PC-3 (cell line): ENCODE measurements around the gene DHX58. TPM values are rescaled to one million over a fixed set of nuclear protein-coding genes. Genes with fewer than 3 reads are reported as not detected.

Experiments
- ATAC-seq: fragments of 200-7000 bp; cut with Tn5 transposase; 2 replicates; pipeline ENCODE4 v1.9.1; 2020; ENCODE audit warnings: mild to moderate bottlenecking, moderate library complexity
- BruUV-seq: library from RNA; stranded (reverse); fragments of 400-500 nt; replicated peaks from 2 replicates; lab custom pipeline; 2021; lab: Mats Ljungman, UMichigan
- CTCF ChIA-PET: fragments of 300-600 bp; sonication (Branson Sonifier 250); formaldehyde crosslinking; loops from one replicate; lab custom pipeline; 2022; ENCODE audit warnings: antibody characterized with exemption; lab: Charles Lee
- POLR2A ChIA-PET: fragments of 300-600 bp; sonication (Branson Sonifier 250); formaldehyde crosslinking; loops from one replicate; lab custom pipeline; 2022; ENCODE audit warnings: antibody characterized with exemption; ENCODE audit not compliant: unreplicated experiment; lab: Charles Lee
- DNase-seq: peaks from one replicate; pipeline ENCODE4 v3.0.0-alpha.2; 2015
- H2AFZ ChIP-seq: fragments of 300-600 bp; sonication (generic); 2 replicates; pipeline ENCODE4 v1.6.0; 2016; ENCODE audit warnings: antibody characterized with exemption, low read length
- H3F3A ChIP-seq: fragments of 300-600 bp; sonication (generic); one replicate; pipeline ENCODE4 v1.6.0; 2017; ENCODE audit warnings: antibody characterized with exemption, low read length, control low read depth, mild to moderate bottlenecking; ENCODE audit not compliant: unreplicated experiment
- H3K27ac ChIP-seq: fragments of 300-600 bp; sonication (generic); 2 replicates; pipeline ENCODE4 v1.5.1; 2016; ENCODE audit warnings: mild to moderate bottlenecking, low read length
- H3K27me3 ChIP-seq: fragments of 300-600 bp; sonication (generic); 2 replicates; pipeline ENCODE4 v1.6.1; 2016; ENCODE audit warnings: low read length, mixed read lengths
- H3K36me3 ChIP-seq: fragments of 300-600 bp; sonication (generic); 2 replicates; pipeline ENCODE4 v1.6.1; 2016; ENCODE audit warnings: low read depth, mixed run types, low read length, mixed read lengths
- H3K4me1 ChIP-seq: fragments of 300-600 bp; sonication (generic); 2 replicates; pipeline ENCODE4 v1.5.1; 2016; ENCODE audit warnings: low read length; ENCODE audit not compliant: insufficient read depth
- H3K4me2 ChIP-seq: fragments of 300-600 bp; sonication (generic); 2 replicates; pipeline ENCODE4 v1.6.0; 2016; ENCODE audit warnings: low read length
- H3K4me3 ChIP-seq: fragments of 300-600 bp; sonication (generic); 2 replicates; pipeline ENCODE4 v1.5.1; 2016; ENCODE audit warnings: mild to moderate bottlenecking, low read length, mixed read lengths
- H3K79me2 ChIP-seq: fragments of 300-600 bp; sonication (generic); 2 replicates; pipeline ENCODE4 v1.6.1; 2017; ENCODE audit warnings: low read length, mixed read lengths
- H3K9ac ChIP-seq: fragments of 300-600 bp; sonication (generic); 2 replicates; pipeline ENCODE4 v1.6.0; 2016; ENCODE audit warnings: mild to moderate bottlenecking, low read length
- H3K9me2 ChIP-seq: fragments of 300-600 bp; sonication (generic); replicated peaks from 2 replicates; pipeline ENCODE4 v1.6.1; 2016; ENCODE audit warnings: mixed run types, low read length, mixed read lengths
- H3K9me3 ChIP-seq: fragments of 300-600 bp; sonication (generic); 2 replicates; pipeline ENCODE4 v1.6.1; 2016; ENCODE audit warnings: low read length, mixed read lengths
- H4K20me1 ChIP-seq: fragments of 300-600 bp; sonication (generic); 2 replicates; pipeline ENCODE4 v1.6.1; 2016; ENCODE audit warnings: low read length, mixed read lengths
- EZH2 ChIP-seq: fragments of 300-600 bp; sonication (generic); IDR thresholded peaks from one replicate; pipeline ENCODE4 v1.6.1; 2017; ENCODE audit warnings: antibody characterized with exemption, mild to moderate bottlenecking, low read length; ENCODE audit not compliant: unreplicated experiment
- EZH2phosphoT487 ChIP-seq: fragments of 300-600 bp; sonication (generic); IDR thresholded peaks from 2 replicates; pipeline ENCODE4 v1.6.1; 2018; ENCODE audit warnings: mild to moderate bottlenecking, antibody characterized with exemption, low read length, borderline replicate concordance
- intact Hi-C: fragments of 100-400 bp; cut with micrococcal nuclease; formaldehyde crosslinking; loops from 2 replicates; pipeline ENCODE4 v1.9.0; 2023
- total RNA-seq: library from RNA; depleted of rRNA; stranded (reverse); fragments of >200 nt; gene quantifications from 2 replicates; pipeline ENCODE4 v1.2.3, GENCODE V29; 2014
- TF ChIP-seq, protein P1 (sequence below): fragments of 300-600 bp; sonication (generic); conservative IDR thresholded peaks from 2 replicates; pipeline ENCODE4 v1.5.1; 2017; ENCODE audit warnings: antibody characterized with exemption, low read depth, mild to moderate bottlenecking, low read length

DHX58 gene
- total RNA-seq, 1 experiment from 2014 or later, result not detected

DNA sequence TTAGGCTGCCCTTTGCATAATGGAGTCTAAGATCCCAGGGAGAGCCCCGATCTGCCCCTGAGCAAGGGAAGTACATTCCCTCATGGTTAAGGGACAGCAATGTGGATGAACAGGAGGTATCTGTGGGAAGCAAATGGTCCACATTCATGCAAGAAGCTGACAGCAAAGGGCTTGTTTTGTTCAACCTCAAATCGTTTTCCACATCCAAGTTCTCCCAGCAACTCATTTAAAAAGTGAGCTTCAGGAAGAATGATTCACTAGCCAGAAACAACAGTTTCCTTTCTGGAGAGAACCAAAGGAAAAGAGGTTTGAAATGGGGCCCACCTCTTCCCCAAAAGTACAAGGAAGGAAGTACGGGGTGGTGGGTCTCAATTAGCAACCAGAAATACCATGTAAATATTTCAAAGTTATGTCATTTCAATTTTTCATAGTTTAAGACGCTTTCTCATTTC, 19.5 kb upstream of the DHX58 start:
- ChIA-PET POLR2A (no interaction called here), CTCF (no interaction called here)
- no peaks in the 10 kb centered on the region for H3K4me1 ChIP-seq
- no peaks in the 10 kb centered on the region for H4K20me1 ChIP-seq
- no peak overlapping the region for H2AFZ ChIP-seq
- intact Hi-C loops, result no loop called here
- no peak for ATAC-seq
- H3K4me3 ChIP-seq, result no peak overlapping the region
- no peaks in the 10 kb centered on the region for H3K9me2 ChIP-seq
- TF ChIP-seq EZH2 (no peak), EZH2phosphoT487 (no peak)
- TF ChIP-seq, protein P1, sequence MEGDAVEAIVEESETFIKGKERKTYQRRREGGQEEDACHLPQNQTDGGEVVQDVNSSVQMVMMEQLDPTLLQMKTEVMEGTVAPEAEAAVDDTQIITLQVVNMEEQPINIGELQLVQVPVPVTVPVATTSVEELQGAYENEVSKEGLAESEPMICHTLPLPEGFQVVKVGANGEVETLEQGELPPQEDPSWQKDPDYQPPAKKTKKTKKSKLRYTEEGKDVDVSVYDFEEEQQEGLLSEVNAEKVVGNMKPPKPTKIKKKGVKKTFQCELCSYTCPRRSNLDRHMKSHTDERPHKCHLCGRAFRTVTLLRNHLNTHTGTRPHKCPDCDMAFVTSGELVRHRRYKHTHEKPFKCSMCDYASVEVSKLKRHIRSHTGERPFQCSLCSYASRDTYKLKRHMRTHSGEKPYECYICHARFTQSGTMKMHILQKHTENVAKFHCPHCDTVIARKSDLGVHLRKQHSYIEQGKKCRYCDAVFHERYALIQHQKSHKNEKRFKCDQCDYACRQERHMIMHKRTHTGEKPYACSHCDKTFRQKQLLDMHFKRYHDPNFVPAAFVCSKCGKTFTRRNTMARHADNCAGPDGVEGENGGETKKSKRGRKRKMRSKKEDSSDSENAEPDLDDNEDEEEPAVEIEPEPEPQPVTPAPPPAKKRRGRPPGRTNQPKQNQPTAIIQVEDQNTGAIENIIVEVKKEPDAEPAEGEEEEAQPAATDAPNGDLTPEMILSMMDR, result no peak
- no peak overlapping the region for H3K27ac ChIP-seq
- H3K4me2 ChIP-seq, result no peak overlapping the region
- H3K9me3 ChIP-seq, result no peaks in the 10 kb centered on the region
- H3K79me2 ChIP-seq, result no peaks in the 10 kb centered on the region
- no peak overlapping the region for H3K9ac ChIP-seq
- no peaks in the 10 kb centered on the region for H3F3A ChIP-seq
- no peaks in the 10 kb centered on the region for H3K27me3 ChIP-seq
- H3K36me3 ChIP-seq, result no peaks in the 10 kb centered on the region
- DNase-seq, result no peak
- no TSS peak for BruUV-seq

DNA sequence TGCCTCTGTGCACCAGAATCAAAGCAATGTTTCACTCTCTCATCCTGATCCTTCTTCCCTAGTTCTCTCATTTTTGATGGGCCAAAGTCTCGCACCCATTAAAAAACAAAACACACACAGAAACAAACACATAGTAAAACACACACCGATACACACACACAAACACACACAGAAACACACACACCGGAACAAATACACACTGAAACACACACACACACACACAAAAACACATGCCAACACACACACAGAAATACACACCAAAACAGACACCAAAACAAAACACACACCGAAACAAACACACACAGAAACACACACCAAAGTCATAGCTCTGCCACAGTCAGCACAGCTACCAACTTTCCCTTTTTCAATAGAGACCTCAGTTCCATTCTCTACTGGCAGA, 18.7 kb upstream of the DHX58 start:
- Histone ChIP-seq H3K36me3 (no peaks in the 10 kb centered on the region), H4K20me1 (no peaks in the 10 kb centered on the region), H3K27ac (no peak overlapping the region), H2AFZ (no peak overlapping the region), H3K79me2 (no peaks in the 10 kb centered on the region), H3K9ac (no peak overlapping the region), H3K4me3 (no peak overlapping the region), H3K27me3 (no peaks in the 10 kb centered on the region), H3F3A (no peaks in the 10 kb centered on the region), H3K4me1 (no peaks in the 10 kb centered on the region), H3K4me2 (no peak overlapping the region), H3K9me2 (no peaks in the 10 kb centered on the region), H3K9me3 (no peaks in the 10 kb centered on the region)
- intact Hi-C loops, result no loop called here
- TF ChIP-seq EZH2phosphoT487, result no peak
- TF ChIP-seq, protein P1, result no peak
- TF ChIP-seq EZH2, result no peak
- CTCF ChIA-PET, result no interaction called here
- POLR2A ChIA-PET, result no interaction called here
- ATAC-seq, result no peak
- no peak for DNase-seq
- BruUV-seq, result no TSS peak

GRCh38 chr17:42130310-42130936, 17.9 kb upstream of the DHX58 start:
- no TSS peak for BruUV-seq
- no peaks in the 10 kb centered on the region for H3K9me3 ChIP-seq
- no peak overlapping the region for H3K9ac ChIP-seq
- ChIA-PET POLR2A (no interaction called here), CTCF (no interaction called here)
- DNase-seq (no peak), ATAC-seq (no peak)
- no peak overlapping the region for H3K27ac ChIP-seq
- H3F3A ChIP-seq, result no peaks in the 10 kb centered on the region
- H3K4me1 ChIP-seq, result no peaks in the 10 kb centered on the region
- H3K79me2 ChIP-seq, result no peaks in the 10 kb centered on the region
- H2AFZ ChIP-seq, result no peak overlapping the region
- intact Hi-C loops, result no loop called here
- H3K4me3 ChIP-seq, result no peak overlapping the region
- H3K36me3 ChIP-seq, result no peaks in the 10 kb centered on the region
- H3K4me2 ChIP-seq, result no peak overlapping the region
- no peaks in the 10 kb centered on the region for H3K9me2 ChIP-seq
- no peaks in the 10 kb centered on the region for H3K27me3 ChIP-seq
- H4K20me1 ChIP-seq, result no peaks in the 10 kb centered on the region
- TF ChIP-seq EZH2phosphoT487 (no peak), EZH2 (no peak)
- TF ChIP-seq, protein P1, result no peak
